ENCODE measurements around the gene KIAA1217.
"Not testable (repeated sequence)": the region's sequence is repeated elsewhere in the genome, so short reads cannot be mapped to it uniquely, and the experiment has no call there.

The KIAA1217 gene

GRCh38 chr10:24303522-24304310 is 94.8 kb downstream of the KIAA1217 start:
- no peak for DNase-seq

- DNase-seq: no peak
Observed at GRCh38 chr10:24305551-24306506, 96.9 kb downstream of the KIAA1217 start.

- DNase-seq: no peak
Observed at GRCh38 chr10:24306507-24306875, 97.6 kb downstream of the KIAA1217 start.

- DNase-seq: no peak
Observed at GRCh38 chr10:24307116-24307515, 98.2 kb downstream of the KIAA1217 start.

GRCh38 chr10:24307696-24308485 is 99.0 kb downstream of the KIAA1217 start:
- no peak for DNase-seq

GRCh38 chr10:24310104-24310503 is 101.2 kb downstream of the KIAA1217 start:
- no peak for DNase-seq

- no peak for DNase-seq
Observed at GRCh38 chr10:24311888-24312287, 103.0 kb downstream of the KIAA1217 start.

GRCh38 chr10:24313283-24313682 is 104.3 kb downstream of the KIAA1217 start:
- DNase-seq: no peak

- no peak for DNase-seq
Observed at GRCh38 chr10:24315211-24315610, 106.3 kb downstream of the KIAA1217 start.

GRCh38 chr10:24318517-24318916 is 109.6 kb downstream of the KIAA1217 start:
- no peak for DNase-seq

- no peak for DNase-seq
Observed at GRCh38 chr10:24320373-24320772, 111.4 kb downstream of the KIAA1217 start.

GRCh38 chr10:24324651-24325050 is 115.7 kb downstream of the KIAA1217 start:
- DNase-seq: no peak

GRCh38 chr10:24331457-24331856 is 122.5 kb downstream of the KIAA1217 start:
- DNase-seq: no peak

GRCh38 chr10:24333736-24334135 is 124.8 kb downstream of the KIAA1217 start:
- no peak for DNase-seq

GRCh38 chr10:24334279-24334939 is 125.5 kb downstream of the KIAA1217 start:
- no peak for DNase-seq

GRCh38 chr10:24337723-24338122 is 128.8 kb downstream of the KIAA1217 start:
- not testable (repeated sequence) for DNase-seq

GRCh38 chr10:24339387-24339786 is 130.4 kb downstream of the KIAA1217 start:
- DNase-seq: no peak

GRCh38 chr10:24340446-24340845 is 131.5 kb downstream of the KIAA1217 start:
- DNase-seq: no peak

GRCh38 chr10:24340883-24341282 is 131.9 kb downstream of the KIAA1217 start:
- DNase-seq: no peak

GRCh38 chr10:24341371-24341770 is 132.4 kb downstream of the KIAA1217 start:
- DNase-seq: no peak

GRCh38 chr10:24341897-24342296 is 133.0 kb downstream of the KIAA1217 start:
- no peak for DNase-seq

GRCh38 chr10:24343686-24344085 is 134.7 kb downstream of the KIAA1217 start:
- DNase-seq: no peak
